Measurements from ENCODE around the gene CXorf66.
A peak's percentile ranks its signal among the peaks of the same experiment; 100 is the strongest.
"Not testable (repeated sequence)": the region's sequence is repeated elsewhere in the genome, so short reads cannot be mapped to it uniquely, and the experiment has no call there.

CXorf66 gene

GRCh38 chrX:139924696-139925095 is 40.6 kb downstream of the CXorf66 start:
- no peak overlapping the region for H2BK5ac ChIP-seq (ENCODE audit: low read length)
- no peak overlapping the region for H4K8ac ChIP-seq (ENCODE audit: low read depth, low read length)
- no peaks in the 10 kb centered on the region for H3K4me1 ChIP-seq (ENCODE audit: control insufficient read depth, low read depth, low read length)
- no peak overlapping the region for H3K4ac ChIP-seq (ENCODE audit: low read depth, low read length)
- no peaks in the 10 kb centered on the region for H3K79me1 ChIP-seq (ENCODE audit: low read length)
- H3K9ac ChIP-seq (ENCODE audit: low read length): no peak overlapping the region
- DNase-seq: no peak
- H3K4me2 ChIP-seq (ENCODE audit: low read length): no peak overlapping the region
- H3K27me3 ChIP-seq (ENCODE audit: insufficient read depth, low read length, poor library complexity): no peaks in the 10 kb centered on the region
- H3K36me3 ChIP-seq (ENCODE audit: control insufficient read depth, insufficient read depth, low read length): no peaks in the 10 kb centered on the region
- H4K5ac ChIP-seq (ENCODE audit: low read length): no peak overlapping the region
- no CpG with 5 or more reads among the region's 6 CpGs for WGBS (ENCODE audit: extremely low coverage, insufficient coverage, low lambda C conversion rate)
- no peak overlapping the region for H3K4me3 ChIP-seq (ENCODE audit: low read length)
- H2BK120ac ChIP-seq (ENCODE audit: low read depth, low read length): no peak overlapping the region
- no peak overlapping the region for H3K18ac ChIP-seq (ENCODE audit: low read length)
- no peak overlapping the region for H3K56ac ChIP-seq (ENCODE audit: low read length)
- H3K79me2 ChIP-seq (ENCODE audit: control insufficient read depth, insufficient read depth, low read length): peaks cover 39% of the 10 kb centered on the region
- H2AK5ac ChIP-seq (ENCODE audit: low read length): no peak overlapping the region
- H3K23ac ChIP-seq (ENCODE audit: low read length): no peak overlapping the region
- H2BK15ac ChIP-seq (replicated peaks; ENCODE audit: low read depth): no peak overlapping the region
- H3K27ac ChIP-seq (ENCODE audit: low read depth, low read length): no peak overlapping the region

- no peaks in the 10 kb centered on the region for H3K27me3 ChIP-seq (ENCODE audit: insufficient read depth, low read length, poor library complexity)
- no peak overlapping the region for H3K23ac ChIP-seq (ENCODE audit: low read length)
- WGBS (ENCODE audit: extremely low coverage, insufficient coverage, low lambda C conversion rate): no CpG with 5 or more reads among the region's 5 CpGs
- H3K4ac ChIP-seq (ENCODE audit: low read depth, low read length): no peak overlapping the region
- no peaks in the 10 kb centered on the region for H3K36me3 ChIP-seq (ENCODE audit: control insufficient read depth, insufficient read depth, low read length)
- no peak overlapping the region for H3K18ac ChIP-seq (ENCODE audit: low read length)
- no peak overlapping the region for H2AK5ac ChIP-seq (ENCODE audit: low read length)
- no peak overlapping the region for H4K8ac ChIP-seq (ENCODE audit: low read depth, low read length)
- H2BK15ac ChIP-seq (replicated peaks; ENCODE audit: low read depth): no peak overlapping the region
- peaks cover 38% of the 10 kb centered on the region for H3K79me2 ChIP-seq (ENCODE audit: control insufficient read depth, insufficient read depth, low read length)
- no peak overlapping the region for H3K56ac ChIP-seq (ENCODE audit: low read length)
- no peak overlapping the region for H2BK120ac ChIP-seq (ENCODE audit: low read depth, low read length)
- H3K4me2 ChIP-seq (ENCODE audit: low read length): no peak overlapping the region
- H3K9ac ChIP-seq (ENCODE audit: low read length): no peak overlapping the region
- H3K79me1 ChIP-seq (ENCODE audit: low read length): no peaks in the 10 kb centered on the region
- DNase-seq: no peak
- H4K5ac ChIP-seq (ENCODE audit: low read length): no peak overlapping the region
- H3K27ac ChIP-seq (ENCODE audit: low read depth, low read length): no peak overlapping the region
- no peaks in the 10 kb centered on the region for H3K4me1 ChIP-seq (ENCODE audit: control insufficient read depth, low read depth, low read length)
- no peak overlapping the region for H3K4me3 ChIP-seq (ENCODE audit: low read length)
- no peak overlapping the region for H2BK5ac ChIP-seq (ENCODE audit: low read length)
Measured at GRCh38 chrX:139924069-139924695, 41.1 kb downstream of the CXorf66 start.

GRCh38 chrX:139921142-139921541 is 44.2 kb downstream of the CXorf66 start:
- H3K27ac ChIP-seq (ENCODE audit: low read depth, low read length); H3K4me2 ChIP-seq (ENCODE audit: low read length); H3K9ac ChIP-seq (ENCODE audit: low read length); H2AK5ac ChIP-seq (ENCODE audit: low read length); H3K4me3 ChIP-seq (ENCODE audit: low read length); H3K27me3 ChIP-seq (ENCODE audit: insufficient read depth, low read length, poor library complexity); H4K5ac ChIP-seq (ENCODE audit: low read length); H3K4me1 ChIP-seq (ENCODE audit: control insufficient read depth, low read depth, low read length); H3K23ac ChIP-seq (ENCODE audit: low read length); H3K4ac ChIP-seq (ENCODE audit: low read depth, low read length); H3K18ac ChIP-seq (ENCODE audit: low read length); H2BK5ac ChIP-seq (ENCODE audit: low read length); H3K56ac ChIP-seq (ENCODE audit: low read length); DNase-seq; H2BK15ac ChIP-seq (replicated peaks; ENCODE audit: low read depth); H3K36me3 ChIP-seq (ENCODE audit: control insufficient read depth, insufficient read depth, low read length); H2BK120ac ChIP-seq (ENCODE audit: low read depth, low read length); H4K8ac ChIP-seq (ENCODE audit: low read depth, low read length); H3K79me1 ChIP-seq (ENCODE audit: low read length): not testable (repeated sequence)
- WGBS (ENCODE audit: extremely low coverage, insufficient coverage, low lambda C conversion rate): no CpG with 5 or more reads among the region's 6 CpGs
- peaks cover 28% of the 10 kb centered on the region for H3K79me2 ChIP-seq (ENCODE audit: control insufficient read depth, insufficient read depth, low read length)

- no CpG with 5 or more reads among the region's 1 CpG for WGBS (ENCODE audit: extremely low coverage, insufficient coverage, low lambda C conversion rate)
- H3K27ac ChIP-seq (ENCODE audit: low read depth, low read length): no peak overlapping the region
Measured at GRCh38 chrX:139920316-139920715, 45.0 kb downstream of the CXorf66 start.

GRCh38 chrX:139914421-139914820 is 50.9 kb downstream of the CXorf66 start:
- DNase-seq: no peak
- Histone ChIP-seq H2BK120ac (ENCODE audit: low read depth, low read length) (no peak overlapping the region), H3K23ac (ENCODE audit: low read length) (no peak overlapping the region), H3K27me3 (ENCODE audit: insufficient read depth, low read length, poor library complexity) (no peaks in the 10 kb centered on the region), H3K27ac (ENCODE audit: low read depth, low read length) (no peak overlapping the region), H3K18ac (ENCODE audit: low read length) (no peak overlapping the region), H3K4me1 (ENCODE audit: control insufficient read depth, low read depth, low read length) (peaks cover 2% of the 10 kb centered on the region), H2BK15ac (replicated peaks; ENCODE audit: low read depth) (no peak overlapping the region), H3K79me2 (ENCODE audit: control insufficient read depth, insufficient read depth, low read length) (peaks cover 8% of the 10 kb centered on the region), H3K56ac (ENCODE audit: low read length) (no peak overlapping the region), H2BK5ac (ENCODE audit: low read length) (no peak overlapping the region), H2AK5ac (ENCODE audit: low read length) (no peak overlapping the region), H3K79me1 (ENCODE audit: low read length) (no peaks in the 10 kb centered on the region), H3K36me3 (ENCODE audit: control insufficient read depth, insufficient read depth, low read length) (no peaks in the 10 kb centered on the region), H3K4me2 (ENCODE audit: low read length) (no peak overlapping the region), H4K8ac (ENCODE audit: low read depth, low read length) (no peak overlapping the region), H3K4ac (ENCODE audit: low read depth, low read length) (no peak overlapping the region), H4K5ac (ENCODE audit: low read length) (no peak overlapping the region), H3K4me3 (ENCODE audit: low read length) (no peak overlapping the region), H3K9ac (ENCODE audit: low read length) (no peak overlapping the region)
- WGBS (ENCODE audit: extremely low coverage, insufficient coverage, low lambda C conversion rate): no CpG with 5 or more reads among the region's 1 CpG

More at GRCh38 chrX:139920316-139920715, 45.0 kb downstream of the CXorf66 start:
- Histone ChIP-seq H4K5ac (ENCODE audit: low read length) (no peak overlapping the region), H3K4me2 (ENCODE audit: low read length) (no peak overlapping the region), H4K8ac (ENCODE audit: low read depth, low read length) (peak overlapping the region; percentile 56), H3K4me3 (ENCODE audit: low read length) (no peak overlapping the region), H3K56ac (ENCODE audit: low read length) (no peak overlapping the region), H3K27me3 (ENCODE audit: insufficient read depth, low read length, poor library complexity) (no peaks in the 10 kb centered on the region), H2BK5ac (ENCODE audit: low read length) (no peak overlapping the region), H3K9ac (ENCODE audit: low read length) (no peak overlapping the region), H3K79me2 (ENCODE audit: control insufficient read depth, insufficient read depth, low read length) (peaks cover 23% of the 10 kb centered on the region), H3K23ac (ENCODE audit: low read length) (no peak overlapping the region), H3K36me3 (ENCODE audit: control insufficient read depth, insufficient read depth, low read length) (no peaks in the 10 kb centered on the region), H2BK120ac (ENCODE audit: low read depth, low read length) (no peak overlapping the region), H2BK15ac (replicated peaks; ENCODE audit: low read depth) (no peak overlapping the region), H3K4me1 (ENCODE audit: control insufficient read depth, low read depth, low read length) (no peaks in the 10 kb centered on the region), H2AK5ac (ENCODE audit: low read length) (no peak overlapping the region), H3K18ac (ENCODE audit: low read length) (no peak overlapping the region), H3K4ac (ENCODE audit: low read depth, low read length) (no peak overlapping the region), H3K79me1 (ENCODE audit: low read length) (no peaks in the 10 kb centered on the region)
- DNase-seq: no peak

- H3K4me3 ChIP-seq (ENCODE audit: low read length): no peak overlapping the region
- H2AK5ac ChIP-seq (ENCODE audit: low read length): no peak overlapping the region
- no peaks in the 10 kb centered on the region for H3K27me3 ChIP-seq (ENCODE audit: insufficient read depth, low read length, poor library complexity)
- H2BK5ac ChIP-seq (ENCODE audit: low read length): no peak overlapping the region
- H4K8ac ChIP-seq (ENCODE audit: low read depth, low read length): no peak overlapping the region
- no peaks in the 10 kb centered on the region for H3K36me3 ChIP-seq (ENCODE audit: control insufficient read depth, insufficient read depth, low read length)
- peaks cover 2% of the 10 kb centered on the region for H3K4me1 ChIP-seq (ENCODE audit: control insufficient read depth, low read depth, low read length)
- H3K79me2 ChIP-seq (ENCODE audit: control insufficient read depth, insufficient read depth, low read length): peaks cover 11% of the 10 kb centered on the region
- no peak for DNase-seq
- no peak overlapping the region for H2BK120ac ChIP-seq (ENCODE audit: low read depth, low read length)
- no peak overlapping the region for H3K4ac ChIP-seq (ENCODE audit: low read depth, low read length)
- H2BK15ac ChIP-seq (replicated peaks; ENCODE audit: low read depth): no peak overlapping the region
- H3K23ac ChIP-seq (ENCODE audit: low read length): no peak overlapping the region
- no peak overlapping the region for H3K18ac ChIP-seq (ENCODE audit: low read length)
- H3K79me1 ChIP-seq (ENCODE audit: low read length): no peaks in the 10 kb centered on the region
- H3K4me2 ChIP-seq (ENCODE audit: low read length): no peak overlapping the region
- H3K9ac ChIP-seq (ENCODE audit: low read length): no peak overlapping the region
- no CpG with 5 or more reads among the region's 3 CpGs for WGBS (ENCODE audit: extremely low coverage, insufficient coverage, low lambda C conversion rate)
- H3K56ac ChIP-seq (ENCODE audit: low read length): no peak overlapping the region
- no peak overlapping the region for H4K5ac ChIP-seq (ENCODE audit: low read length)
- H3K27ac ChIP-seq (ENCODE audit: low read depth, low read length): no peak overlapping the region
Measured at GRCh38 chrX:139909712-139910111, 55.6 kb downstream of the CXorf66 start.
